ENCODE measurements around the gene FKBP15. TPM values are rescaled to one million over a fixed set of nuclear protein-coding genes. Genes with fewer than 3 reads are reported as not detected.

The FKBP15 gene
- total and polyA plus RNA-seq, 2 donors from 2014 or later, result 11.0 to 34.8 TPM

GRCh38 chr9:113183956-113184488 is 37.1 kb downstream of the FKBP15 start:
- DNase-seq, result no peak
- Histone ChIP-seq H3K4me3 (ENCODE audit: low read length in 3 of 3) (no peak overlapping the region), H3K9me3 (ENCODE audit: control insufficient read depth in 2 of 3, insufficient read depth in 1 of 3, low read length in 3 of 3) (no peaks in the 10 kb centered on the region), H3K27ac (ENCODE audit: low read depth in 2 of 2, low read length in 2 of 2) (no peak overlapping the region), H3K27me3 (ENCODE audit: control insufficient read depth, insufficient read depth, low read length) (no peaks in the 10 kb centered on the region), H3K36me3 (ENCODE audit: control insufficient read depth in 2 of 3, insufficient read depth in 3 of 3, low read length in 3 of 3) (peaks cover 25 to 66% (median 60%) of the 10 kb centered on the region in 3 donors), H3K9ac (ENCODE audit: low read length in 3 of 3) (no peak overlapping the region), H3K4me1 (ENCODE audit: control insufficient read depth in 2 of 3, insufficient read depth in 2 of 3, low read depth in 1 of 3, low read length in 3 of 3) (no peaks in the 10 kb centered on the region)
- no peak for TF ChIP-seq CTCF (IDR thresholded peaks at IDR 0.05; ENCODE audit: borderline replicate concordance, extremely low read depth, insufficient read depth)
- no peak for FAIRE-seq
- intact Hi-C loops (cut with DNase I), result no loop called here

- H3K36me3 ChIP-seq (ENCODE audit: control insufficient read depth in 2 of 3, insufficient read depth in 3 of 3, low read length in 3 of 3), result peaks cover 20 to 65% (median 54%) of the 10 kb centered on the region in 3 donors
- no peak overlapping the region for H3K4me3 ChIP-seq (ENCODE audit: low read length in 3 of 3)
- no peak for FAIRE-seq
- H3K4me1 ChIP-seq (ENCODE audit: control insufficient read depth in 2 of 3, insufficient read depth in 2 of 3, low read depth in 1 of 3, low read length in 3 of 3), result no peaks in the 10 kb centered on the region
- H3K9me3 ChIP-seq (ENCODE audit: control insufficient read depth in 2 of 3, insufficient read depth in 1 of 3, low read length in 3 of 3), result no peaks in the 10 kb centered on the region
- intact Hi-C loops (cut with DNase I), result no loop called here
- no peak for TF ChIP-seq CTCF (IDR thresholded peaks at IDR 0.05; ENCODE audit: borderline replicate concordance, extremely low read depth, insufficient read depth)
- H3K27ac ChIP-seq (ENCODE audit: low read depth in 2 of 2, low read length in 2 of 2), result no peak overlapping the region
- no peaks in the 10 kb centered on the region for H3K27me3 ChIP-seq (ENCODE audit: control insufficient read depth, insufficient read depth, low read length)
- no peak for DNase-seq
- H3K9ac ChIP-seq (ENCODE audit: low read length in 3 of 3), result no peak overlapping the region
Measured at GRCh38 chr9:113181165-113181564, 39.9 kb downstream of the FKBP15 start.

- Histone ChIP-seq H3K36me3 (ENCODE audit: control insufficient read depth in 2 of 3, insufficient read depth in 3 of 3, low read length in 3 of 3) (peaks cover 15 to 60% (median 44%) of the 10 kb centered on the region in 3 donors), H3K9me3 (ENCODE audit: control insufficient read depth in 2 of 3, insufficient read depth in 1 of 3, low read length in 3 of 3) (no peaks in the 10 kb centered on the region), H3K4me3 (ENCODE audit: low read length in 3 of 3) (no peak overlapping the region), H3K4me1 (ENCODE audit: control insufficient read depth in 2 of 3, insufficient read depth in 2 of 3, low read depth in 1 of 3, low read length in 3 of 3) (no peaks in the 10 kb centered on the region), H3K27me3 (ENCODE audit: control insufficient read depth, insufficient read depth, low read length) (no peaks in the 10 kb centered on the region), H3K27ac (ENCODE audit: low read depth in 2 of 2, low read length in 2 of 2) (no peak overlapping the region), H3K9ac (ENCODE audit: low read length in 3 of 3) (no peak overlapping the region)
- FAIRE-seq, result no peak
- no peak for DNase-seq
- TF ChIP-seq CTCF (IDR thresholded peaks at IDR 0.05; ENCODE audit: borderline replicate concordance, extremely low read depth, insufficient read depth), result no peak
- intact Hi-C loops (cut with DNase I), result no loop called here
Measured at GRCh38 chr9:113179839-113180238, 41.2 kb downstream of the FKBP15 start.

- TF ChIP-seq CTCF (IDR thresholded peaks at IDR 0.05; ENCODE audit: borderline replicate concordance, extremely low read depth, insufficient read depth), result no peak
- DNase-seq, result no peak
- H3K27ac ChIP-seq (ENCODE audit: low read depth in 2 of 2, low read length in 2 of 2), result no peak overlapping the region
- H3K36me3 ChIP-seq (ENCODE audit: control insufficient read depth in 2 of 3, insufficient read depth in 3 of 3, low read length in 3 of 3), result peaks cover 8 to 51% (median 38%) of the 10 kb centered on the region in 3 donors
- no peak for FAIRE-seq
- no peaks in the 10 kb centered on the region for H3K27me3 ChIP-seq (ENCODE audit: control insufficient read depth, insufficient read depth, low read length)
- intact Hi-C loops (cut with DNase I), result no loop called here
- H3K4me1 ChIP-seq (ENCODE audit: control insufficient read depth in 2 of 3, insufficient read depth in 2 of 3, low read depth in 1 of 3, low read length in 3 of 3), result no peaks in the 10 kb centered on the region
- no peak overlapping the region for H3K4me3 ChIP-seq (ENCODE audit: low read length in 3 of 3)
- no peaks in the 10 kb centered on the region for H3K9me3 ChIP-seq (ENCODE audit: control insufficient read depth in 2 of 3, insufficient read depth in 1 of 3, low read length in 3 of 3)
- H3K9ac ChIP-seq (ENCODE audit: low read length in 3 of 3), result no peak overlapping the region
Measured at GRCh38 chr9:113178087-113178486, 43.0 kb downstream of the FKBP15 start.

Data from kidney (tissue), 14 donors.